AG10803 (cell line): ENCODE measurements around the gene CTU2.

Experiments
- DNase-seq: peaks from one replicate; pipeline ENCODE4 v3.0.0; 2010; ENCODE audit warnings: low read depth
- H3K4me3 ChIP-seq: 2 replicates; pipeline ENCODE4 v1.5.1; 2011; ENCODE audit warnings: mild to moderate bottlenecking, low read length, control low read depth
- TF ChIP-seq, protein P1 (sequence below): conservative IDR thresholded peaks from 2 replicates; pipeline ENCODE4 v1.5.1; 2011; ENCODE audit warnings: mild to moderate bottlenecking, low read length, control low read depth, inconsistent platforms

The CTU2 gene

DNA sequence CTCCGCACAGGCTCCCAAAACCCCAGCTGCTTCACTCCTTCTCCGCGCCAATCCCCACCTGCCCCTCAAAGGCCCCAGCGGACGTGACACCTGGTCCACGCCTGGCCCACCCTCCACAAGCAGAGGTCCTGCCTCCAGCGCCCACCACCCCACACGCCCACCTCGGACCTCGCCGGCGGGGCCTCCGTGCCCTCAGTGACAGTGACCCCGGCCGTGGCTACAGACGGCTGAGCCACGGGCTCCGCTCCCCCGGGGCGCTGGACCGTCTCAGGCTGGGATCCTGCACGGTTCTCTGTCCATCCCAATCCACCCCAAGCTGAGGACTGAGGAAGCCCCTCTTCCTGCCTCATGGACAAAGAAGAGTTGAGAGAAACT, 53.7 kb downstream of the CTU2 start:
- TF ChIP-seq, protein P1, sequence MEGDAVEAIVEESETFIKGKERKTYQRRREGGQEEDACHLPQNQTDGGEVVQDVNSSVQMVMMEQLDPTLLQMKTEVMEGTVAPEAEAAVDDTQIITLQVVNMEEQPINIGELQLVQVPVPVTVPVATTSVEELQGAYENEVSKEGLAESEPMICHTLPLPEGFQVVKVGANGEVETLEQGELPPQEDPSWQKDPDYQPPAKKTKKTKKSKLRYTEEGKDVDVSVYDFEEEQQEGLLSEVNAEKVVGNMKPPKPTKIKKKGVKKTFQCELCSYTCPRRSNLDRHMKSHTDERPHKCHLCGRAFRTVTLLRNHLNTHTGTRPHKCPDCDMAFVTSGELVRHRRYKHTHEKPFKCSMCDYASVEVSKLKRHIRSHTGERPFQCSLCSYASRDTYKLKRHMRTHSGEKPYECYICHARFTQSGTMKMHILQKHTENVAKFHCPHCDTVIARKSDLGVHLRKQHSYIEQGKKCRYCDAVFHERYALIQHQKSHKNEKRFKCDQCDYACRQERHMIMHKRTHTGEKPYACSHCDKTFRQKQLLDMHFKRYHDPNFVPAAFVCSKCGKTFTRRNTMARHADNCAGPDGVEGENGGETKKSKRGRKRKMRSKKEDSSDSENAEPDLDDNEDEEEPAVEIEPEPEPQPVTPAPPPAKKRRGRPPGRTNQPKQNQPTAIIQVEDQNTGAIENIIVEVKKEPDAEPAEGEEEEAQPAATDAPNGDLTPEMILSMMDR = no peak
- no peak for DNase-seq

DNA sequence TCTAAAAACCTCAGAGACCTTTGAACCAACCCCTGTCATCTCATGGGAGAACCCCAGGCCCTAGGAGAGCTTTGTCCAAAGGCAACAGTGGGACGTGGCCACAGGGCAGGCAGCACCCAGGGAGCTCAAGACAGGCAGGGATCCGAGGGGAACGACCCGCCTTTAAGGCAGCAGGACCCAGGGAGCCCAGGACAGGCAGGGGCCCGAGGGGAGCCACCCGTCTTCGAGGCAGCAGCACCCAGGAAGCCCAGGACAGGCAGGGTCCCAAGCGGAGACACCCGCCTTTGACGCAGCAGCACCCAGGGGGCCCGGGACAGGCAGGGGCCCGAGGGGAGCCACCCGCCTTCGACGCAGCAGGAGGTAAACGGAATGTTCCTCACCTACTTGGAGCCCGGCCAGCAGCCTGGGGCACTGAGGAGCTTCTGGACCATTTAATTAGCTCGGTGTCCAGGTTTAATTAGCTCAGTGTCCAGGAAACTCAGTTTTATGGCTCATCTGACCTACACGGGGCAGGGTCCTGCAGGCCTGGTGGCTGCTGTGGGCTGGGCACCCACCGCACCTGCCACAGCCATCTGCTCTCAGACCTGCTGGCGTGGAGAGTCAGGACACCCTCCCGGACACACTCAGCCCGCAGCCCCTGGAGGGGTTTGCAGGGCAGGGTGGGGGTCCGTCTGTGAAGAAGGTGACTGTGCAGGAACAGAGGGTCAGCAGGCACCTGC, 54.3 kb downstream of the CTU2 start:
- no peak for DNase-seq
- H3K4me3 ChIP-seq = no peak overlapping the region
- TF ChIP-seq, protein P1 = no peak

More for the DNA sequence above, 53.7 kb downstream of the CTU2 start:
- no peak overlapping the region for H3K4me3 ChIP-seq

DNA sequence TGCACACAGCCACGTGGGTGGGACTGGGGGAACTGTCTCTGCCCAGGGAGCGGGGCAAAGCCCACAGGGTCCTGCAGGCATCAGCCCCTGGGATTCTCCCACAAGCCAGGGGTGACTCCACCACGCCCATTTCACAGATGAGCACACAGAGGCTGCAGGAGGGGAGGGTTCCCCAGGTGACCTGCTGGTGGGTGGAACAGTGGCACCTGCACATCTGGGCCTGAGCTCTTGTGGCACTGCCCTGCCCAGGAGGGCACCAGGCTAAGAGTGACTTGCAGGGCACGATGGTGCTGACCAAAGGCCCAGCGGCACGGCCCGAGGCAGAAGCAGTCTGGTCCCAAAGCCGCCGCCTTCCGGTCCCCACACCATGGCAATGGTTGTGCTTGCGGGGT, 54.8 kb downstream of the CTU2 start:
- TF ChIP-seq, protein P1 = no peak
- DNase-seq = no peak
- H3K4me3 ChIP-seq = no peak overlapping the region

DNA sequence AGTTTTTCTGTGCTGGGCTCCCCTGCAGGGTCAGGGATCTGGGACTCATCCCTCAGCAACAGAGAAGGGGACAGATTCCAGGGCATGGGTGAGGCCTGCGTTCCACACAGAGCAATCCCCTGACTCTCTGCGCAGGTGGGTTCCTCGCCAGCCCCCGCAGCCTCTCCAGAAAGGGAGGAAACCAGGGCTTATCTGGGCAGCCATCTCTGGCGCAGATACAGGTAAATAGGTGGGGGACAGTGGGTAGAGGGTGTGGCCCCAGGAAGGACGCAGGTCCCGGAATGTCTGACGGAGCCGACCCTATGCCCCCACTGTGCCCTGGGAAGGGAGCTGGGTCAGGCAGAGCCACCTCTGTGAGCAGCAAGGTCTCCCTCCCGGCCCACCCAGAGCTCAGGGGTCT, 55.5 kb downstream of the CTU2 start:
- DNase-seq = no peak
- H3K4me3 ChIP-seq = no peak overlapping the region
- TF ChIP-seq, protein P1 = no peak

DNA sequence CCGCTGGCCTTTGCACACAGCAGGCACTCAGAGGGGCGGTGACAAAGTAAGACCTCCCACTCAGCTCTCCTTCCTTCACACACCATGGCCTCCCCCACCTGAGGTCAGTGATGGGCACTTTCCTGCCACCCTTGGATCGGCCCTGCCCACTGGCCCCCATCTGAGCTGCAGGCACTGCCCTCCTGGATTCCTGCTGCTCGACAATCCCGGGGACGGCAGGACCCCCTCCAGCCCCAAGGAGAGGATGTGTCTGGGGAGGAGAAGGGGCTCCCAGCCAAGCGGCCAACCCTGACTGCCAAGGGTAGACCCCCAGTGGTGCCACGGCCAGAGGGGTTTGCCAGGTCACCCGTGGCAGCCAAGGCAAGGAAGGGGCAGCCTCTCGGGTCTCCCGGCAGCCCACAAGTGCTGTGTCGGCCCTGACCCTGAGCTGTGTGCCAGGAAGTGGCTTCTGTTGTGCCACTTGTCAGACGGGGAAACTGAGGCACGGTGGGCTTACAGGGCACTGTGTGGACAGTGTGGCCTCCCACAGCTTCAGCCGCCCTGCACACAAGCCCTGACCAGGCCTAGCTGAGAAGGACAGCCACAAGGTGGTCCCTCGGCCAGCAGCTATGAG, 56.1 kb downstream of the CTU2 start:
- TF ChIP-seq, protein P1 = no peak
- DNase-seq = no peak
- H3K4me3 ChIP-seq = no peak overlapping the region

DNA sequence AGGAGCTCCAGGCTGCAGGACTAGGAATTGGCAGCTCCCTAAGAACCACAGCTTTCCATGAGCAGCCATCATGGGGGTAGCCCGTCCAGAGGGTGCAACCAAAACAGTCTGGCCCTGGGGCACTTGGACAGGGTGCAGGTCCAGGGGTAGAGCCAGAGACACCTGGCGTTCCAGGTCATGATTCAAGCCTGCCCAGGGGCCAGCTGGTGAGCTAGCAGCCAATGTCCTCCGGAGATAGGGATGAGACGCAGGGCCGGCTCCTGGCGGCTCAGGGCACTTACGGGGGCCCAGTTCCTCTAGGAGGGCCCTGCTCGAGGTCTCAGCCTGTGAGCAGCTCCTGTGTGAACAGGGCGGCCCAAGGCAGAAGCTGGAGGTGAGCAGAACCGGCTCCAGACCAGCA, 56.6 kb downstream of the CTU2 start:
- TF ChIP-seq, protein P1 = no peak
- DNase-seq = no peak
- no peak overlapping the region for H3K4me3 ChIP-seq

DNA sequence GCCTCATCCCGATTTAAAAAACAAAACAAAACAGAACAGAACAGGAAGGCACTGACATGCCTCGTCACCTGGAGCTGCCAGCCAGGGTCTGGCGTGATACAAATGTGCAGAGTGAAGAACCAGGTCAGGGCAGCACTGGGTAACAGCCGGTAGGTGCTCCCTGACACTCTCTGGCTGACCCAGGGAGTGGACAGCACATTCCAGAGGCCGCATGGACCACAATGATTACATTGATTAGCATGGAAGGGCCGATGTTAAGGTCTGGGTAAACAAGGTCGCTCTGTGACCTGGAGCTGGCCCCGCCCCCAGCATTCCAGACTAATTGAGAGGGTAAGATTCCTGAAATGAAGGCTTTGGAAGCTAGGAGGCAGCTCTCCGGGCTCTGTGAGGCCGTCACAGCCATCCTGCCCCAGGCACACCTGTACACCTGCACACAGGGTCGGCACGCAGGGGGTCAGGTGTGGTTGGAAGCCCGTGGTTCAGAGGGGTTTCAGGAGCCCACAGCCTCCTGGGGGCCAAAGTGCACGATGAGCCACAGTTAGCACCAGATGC, 57.3 kb downstream of the CTU2 start:
- TF ChIP-seq, protein P1 = no peak
- no peak for DNase-seq
- no peak overlapping the region for H3K4me3 ChIP-seq
